ELF-1 (cell line): ENCODE measurements around the gene ANKH.

Experiments used
- DNase-seq: peaks from one replicate; pipeline ENCODE4 v3.0.0-alpha.2; 2016; ENCODE audit warnings: low read depth, low spot score

The ANKH gene

DNA sequence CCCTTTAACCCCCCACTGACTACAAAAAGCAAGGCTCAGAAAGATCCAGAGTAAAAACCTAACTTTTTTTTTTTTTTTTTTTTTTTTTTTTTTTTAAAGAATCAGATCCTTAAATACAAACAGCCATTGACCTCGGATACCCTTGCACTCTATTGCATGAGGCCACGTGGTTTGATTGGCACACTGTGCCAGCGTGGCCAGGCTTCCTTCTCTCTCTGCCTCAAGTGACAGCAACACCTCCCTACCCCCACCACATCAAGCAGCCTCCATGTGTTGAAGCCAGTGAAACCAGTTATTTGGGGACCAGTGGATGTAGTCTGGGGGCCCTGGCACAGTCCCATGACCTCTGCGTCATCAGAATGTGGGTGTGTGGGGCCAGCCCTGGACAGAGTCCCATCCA lies 135.6 kb downstream of the ANKH start:
- no peak for DNase-seq

DNA sequence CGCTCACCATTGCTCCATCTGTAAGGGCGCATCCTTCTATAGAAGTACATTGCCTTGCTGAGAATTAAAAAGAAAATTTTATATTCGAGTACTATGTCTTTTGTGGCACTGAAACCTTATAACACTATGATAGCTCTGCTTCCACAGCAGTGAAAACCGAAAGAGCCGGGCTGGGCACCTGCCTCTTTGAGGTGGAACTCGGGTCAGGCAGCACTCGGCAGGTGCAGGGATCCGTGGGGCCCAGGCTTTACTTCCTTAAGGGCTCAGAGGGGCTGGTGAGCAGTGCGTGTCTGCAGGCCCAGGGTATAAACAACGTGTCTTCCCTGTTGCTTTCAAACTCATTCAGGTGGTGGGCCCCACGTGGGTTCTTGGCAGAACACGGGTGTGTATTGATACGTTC lies 137.2 kb downstream of the ANKH start:
- DNase-seq: no peak

DNA sequence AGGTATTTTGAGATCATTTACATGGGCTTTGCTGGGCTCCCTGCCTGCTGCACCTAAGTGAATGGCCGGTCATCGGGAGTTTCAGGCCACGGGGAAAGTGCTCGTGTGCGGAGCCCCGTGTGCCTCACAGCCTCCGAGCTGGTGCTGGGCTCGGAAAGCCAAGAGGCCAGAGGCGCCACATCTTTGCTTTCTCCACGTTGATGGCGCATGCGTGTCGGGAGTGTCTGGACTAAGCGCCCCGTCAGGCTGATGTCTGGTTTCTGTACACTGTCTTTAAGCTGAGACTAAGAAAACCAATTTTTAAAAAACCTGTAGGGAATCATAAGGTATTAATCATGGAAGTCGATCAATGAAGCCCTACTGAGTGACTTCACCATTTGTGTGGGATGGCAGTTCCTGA lies 137.9 kb downstream of the ANKH start:
- no peak for DNase-seq

DNA sequence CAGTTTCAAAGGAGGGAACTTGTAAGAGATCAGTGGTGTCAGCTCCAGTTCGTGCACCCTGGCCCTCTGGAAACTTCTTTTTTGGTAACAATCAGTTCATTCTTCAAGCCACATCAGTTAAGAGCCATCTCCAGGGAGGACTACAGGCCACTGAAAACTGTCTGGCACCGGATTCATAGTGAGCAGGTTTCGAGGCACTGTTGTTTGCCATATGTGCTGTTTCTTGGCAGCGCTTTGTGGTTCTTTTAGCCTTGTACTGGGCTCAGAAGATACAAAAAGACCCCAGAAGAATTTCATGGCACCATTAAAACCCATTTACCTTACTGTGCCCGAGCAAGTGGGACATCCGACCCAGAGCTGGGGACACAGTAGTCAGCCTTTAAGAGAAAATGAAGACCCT lies 138.6 kb downstream of the ANKH start:
- no peak for DNase-seq

DNA sequence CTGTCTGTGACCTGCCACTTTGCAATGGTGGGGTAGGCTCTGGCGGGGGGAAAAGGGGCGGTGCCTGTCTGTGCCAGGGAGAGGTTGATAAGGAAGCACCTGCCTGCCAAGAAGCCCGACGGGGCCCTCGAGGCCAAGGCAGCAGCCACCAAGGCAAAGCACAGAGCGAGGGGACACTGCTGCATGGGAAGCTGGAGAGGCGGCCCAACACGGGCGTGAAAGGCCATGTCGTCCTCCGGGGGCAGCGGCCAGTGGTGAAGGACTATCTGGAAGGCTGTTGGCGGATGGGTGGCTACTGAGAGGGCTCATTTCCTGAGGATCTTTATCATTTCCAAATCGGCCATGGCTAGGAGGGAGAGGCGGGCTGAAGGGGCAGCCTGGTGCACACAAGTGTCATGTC lies 140.7 kb downstream of the ANKH start:
- no peak for DNase-seq

DNA sequence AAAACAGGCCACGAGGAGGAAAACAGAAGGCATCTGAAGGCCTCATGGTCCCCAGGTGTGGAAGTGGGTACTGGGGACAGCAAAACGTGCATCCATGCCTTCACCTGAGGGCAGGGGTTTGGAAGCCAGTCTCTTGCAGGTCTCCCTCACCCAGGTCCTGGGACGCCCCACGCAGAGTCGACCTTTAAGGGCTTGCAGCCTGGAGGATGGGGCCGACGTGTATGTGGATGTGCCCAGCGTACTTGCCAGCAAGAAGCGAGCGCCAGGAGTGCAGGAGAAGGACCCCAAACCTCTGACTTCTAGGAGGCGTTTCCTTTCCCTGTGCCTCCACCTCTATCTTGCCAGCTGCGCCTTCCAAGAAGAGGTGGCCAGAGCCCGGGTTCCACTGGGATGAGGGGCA lies 141.1 kb downstream of the ANKH start:
- DNase-seq: no peak

DNA sequence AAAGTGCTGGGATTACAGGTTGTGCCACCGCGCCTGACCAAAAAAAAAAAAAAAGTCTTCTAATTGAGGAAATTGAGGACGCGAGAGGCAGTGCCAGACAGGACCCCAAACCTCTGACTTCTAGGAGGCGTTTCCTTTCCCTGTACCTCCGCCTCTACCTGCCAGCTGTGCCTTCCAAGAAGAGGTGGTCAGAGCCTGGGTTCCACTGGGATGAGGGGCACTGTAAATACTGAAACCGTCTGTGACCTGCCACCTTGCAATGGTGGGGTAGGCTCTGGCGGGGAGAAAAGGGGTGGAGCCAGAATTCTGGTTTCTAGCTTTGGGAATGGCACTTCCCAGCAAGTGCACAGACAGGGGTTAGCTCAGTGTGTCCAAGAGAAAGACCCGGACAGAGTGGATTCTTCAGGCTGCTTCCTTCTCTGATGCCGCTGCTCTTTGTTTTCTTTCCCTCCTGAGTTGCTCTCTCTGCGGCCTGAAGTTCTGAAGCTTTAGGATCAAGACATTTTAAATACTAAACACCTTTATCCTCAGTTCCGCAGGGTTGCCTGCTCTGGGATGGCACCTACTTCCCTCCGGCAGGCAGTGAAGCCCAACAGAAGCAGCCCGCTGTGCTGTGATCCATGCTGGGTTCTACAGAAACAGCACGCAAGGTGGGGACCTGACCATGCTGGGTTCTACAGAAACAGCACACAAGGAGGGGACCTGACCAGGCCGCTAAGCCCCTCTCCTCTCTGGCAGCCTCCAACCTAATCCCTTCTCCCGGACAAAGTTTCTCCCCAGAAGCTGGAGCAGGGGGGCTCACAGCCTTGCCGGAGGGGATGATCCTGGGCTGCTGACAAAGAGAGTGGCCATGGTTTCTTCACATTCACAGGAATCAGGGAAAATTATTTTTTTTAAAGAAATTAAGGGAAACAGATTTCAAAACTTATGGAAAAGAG lies 141.9 kb downstream of the ANKH start:
- DNase-seq: peak; percentile 45

DNA sequence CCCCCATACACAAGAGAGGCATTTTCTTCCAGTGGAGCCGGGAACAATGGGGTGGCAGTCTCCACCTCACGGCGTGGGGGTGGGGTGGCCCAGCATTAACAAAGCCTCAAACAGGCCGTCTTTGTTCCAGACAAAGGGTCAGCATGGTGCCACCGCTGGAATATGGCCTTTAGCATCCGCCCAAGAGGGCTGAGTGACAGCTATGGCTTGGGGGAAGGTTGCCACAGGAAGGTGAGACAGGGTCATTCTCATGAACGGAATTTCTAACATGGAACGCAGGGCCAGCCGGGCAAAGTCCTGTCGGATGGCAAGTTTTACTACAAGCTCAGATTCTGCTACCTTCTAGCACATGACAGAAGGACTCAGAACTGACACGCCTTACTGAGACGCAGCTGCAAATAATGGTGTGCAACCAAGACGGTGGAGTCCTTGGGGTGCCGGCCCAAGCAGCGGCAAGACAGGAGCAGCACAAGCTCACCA lies 143.1 kb downstream of the ANKH start:
- peak; percentile 92 for DNase-seq

DNA sequence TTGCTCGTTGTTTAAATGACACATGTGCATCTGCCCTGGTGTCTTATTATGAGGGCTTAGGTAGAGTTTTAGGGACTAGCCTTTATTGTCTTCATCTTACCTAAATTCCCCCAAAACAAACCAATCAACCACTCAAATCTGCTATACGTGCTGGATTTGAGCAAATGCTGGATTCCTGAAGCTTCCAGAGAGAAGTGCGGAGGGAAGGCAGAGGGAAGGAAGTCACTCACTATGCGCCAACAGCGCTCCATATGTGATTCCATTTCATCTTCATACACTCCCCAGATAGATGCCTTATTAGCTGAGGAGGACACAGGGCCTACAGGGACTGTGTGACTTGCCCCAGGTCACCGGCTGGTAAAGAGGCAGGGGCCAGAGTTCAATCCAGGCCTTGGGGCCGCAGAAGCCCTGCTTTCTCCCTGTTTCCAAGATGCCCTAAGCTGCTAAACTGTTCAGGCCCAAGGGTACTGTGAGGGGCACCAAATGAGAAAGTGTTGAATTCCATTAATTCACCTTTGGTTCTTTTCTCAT lies 143.6 kb downstream of the ANKH start:
- no peak for DNase-seq

DNA sequence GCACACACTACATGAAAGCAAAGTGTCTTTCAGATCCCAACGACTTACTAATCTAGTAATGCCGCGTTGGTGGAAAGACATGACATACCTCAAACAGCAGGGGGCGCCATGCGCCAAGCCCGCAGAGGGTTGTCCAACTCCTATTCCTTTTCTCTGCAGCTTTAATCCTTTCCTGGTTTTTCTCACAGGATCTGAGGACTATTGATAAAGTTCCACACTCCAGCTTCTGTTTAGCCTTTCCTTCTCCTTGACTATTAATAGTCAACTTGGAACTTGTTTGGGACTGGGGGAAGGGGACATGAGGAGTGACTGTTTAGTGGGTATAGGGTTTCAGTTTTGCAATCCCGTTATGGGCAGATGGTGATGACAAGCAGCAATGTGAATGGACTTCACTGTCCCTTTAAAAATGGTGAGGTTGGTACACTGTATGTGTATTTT lies 144.1 kb downstream of the ANKH start:
- DNase-seq: peak; percentile 85

DNA sequence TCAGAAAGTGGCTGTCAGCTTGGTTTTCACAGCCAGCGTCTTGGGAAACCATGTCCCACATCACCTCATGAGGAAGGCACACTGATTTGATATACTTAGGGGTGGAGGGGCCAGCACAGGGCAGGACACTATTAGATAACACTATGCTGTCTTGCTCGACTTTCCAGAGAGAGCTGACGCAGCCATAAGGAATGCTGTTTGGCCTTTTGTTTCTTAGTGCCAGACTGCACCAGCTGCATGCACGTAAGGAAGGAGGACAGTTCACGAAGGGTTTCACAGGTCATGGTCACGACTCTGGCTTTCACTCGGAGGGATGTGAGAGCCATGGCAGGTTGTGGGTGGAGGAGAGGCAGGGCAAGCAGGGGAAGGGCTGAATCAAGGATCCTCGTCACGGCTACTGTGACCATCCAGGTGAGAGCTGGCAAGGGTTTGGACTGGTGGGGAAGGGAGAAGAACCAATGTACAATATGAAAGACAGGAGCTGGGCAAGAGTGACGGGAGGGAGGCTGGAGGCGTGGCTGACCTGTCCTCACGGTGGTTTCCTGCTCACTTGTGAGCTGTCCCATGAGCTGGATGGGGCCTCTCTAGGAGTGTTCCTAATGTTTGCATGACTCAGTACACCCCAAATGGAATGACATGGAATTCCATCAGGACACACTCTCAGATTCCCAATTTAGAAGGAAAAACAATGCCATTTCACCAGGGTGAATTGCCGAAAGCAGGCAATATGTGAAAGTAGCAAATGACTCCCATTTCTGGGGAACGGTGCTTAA lies 145.3 kb downstream of the ANKH start:
- DNase-seq: peak; percentile 37

DNA sequence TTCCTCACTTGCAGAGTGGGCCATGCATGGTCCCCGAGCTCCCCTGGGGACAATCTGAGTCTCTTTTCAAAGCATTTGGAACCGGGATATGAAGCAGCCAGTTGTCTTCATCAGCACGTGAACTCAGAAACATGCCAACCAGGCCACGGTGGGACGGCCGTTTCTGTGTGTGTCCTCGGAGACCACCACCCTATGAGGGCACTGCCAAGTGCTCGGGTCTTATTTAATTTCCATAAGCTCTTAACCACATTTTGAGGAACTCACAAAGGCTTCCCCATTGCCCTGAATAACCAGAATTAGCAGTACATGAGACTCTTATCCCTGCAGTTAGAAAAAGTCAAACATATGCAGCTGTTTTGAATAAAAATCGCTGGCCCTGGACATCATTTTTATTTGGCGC lies 146.9 kb downstream of the ANKH start:
- DNase-seq: no peak

DNA sequence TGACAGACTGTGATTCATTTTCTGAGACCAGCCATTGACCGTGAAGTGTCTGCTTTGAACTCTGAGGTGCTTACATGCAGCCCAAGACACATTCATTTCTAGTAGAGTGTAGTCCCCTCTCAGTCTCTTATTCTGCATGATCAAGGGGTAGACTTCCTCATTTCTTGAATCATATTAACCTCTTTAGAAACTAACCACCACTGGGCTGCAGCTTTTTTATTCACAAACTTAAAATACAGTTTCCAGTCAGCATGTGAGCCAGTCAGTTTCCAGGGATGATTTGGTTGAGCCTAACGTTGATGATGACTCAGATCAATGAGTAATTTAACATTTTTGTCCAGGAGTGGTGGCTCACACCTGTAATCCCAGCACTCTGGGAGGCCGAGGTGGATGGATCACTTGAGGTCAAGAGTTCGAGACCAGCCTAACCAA lies 147.9 kb downstream of the ANKH start:
- DNase-seq: no peak

DNA sequence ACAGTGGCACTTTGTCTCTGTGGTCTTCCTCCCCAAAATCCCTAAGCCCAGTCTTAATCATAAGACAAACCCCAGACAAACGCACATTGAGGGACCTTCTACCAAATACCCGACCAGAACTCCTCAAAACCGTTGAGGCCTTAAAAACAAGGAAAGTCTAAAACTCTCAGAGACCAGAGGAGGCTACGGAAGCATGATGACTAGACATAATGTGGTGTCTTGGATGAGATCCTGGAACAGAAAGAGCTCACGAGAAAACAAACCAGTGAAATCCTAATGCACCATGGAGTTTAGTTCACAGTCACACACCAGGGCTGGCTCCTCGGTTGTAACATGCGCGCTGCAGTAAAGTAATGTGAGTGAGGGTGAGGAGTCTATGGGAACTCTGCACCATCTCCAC lies 148.7 kb downstream of the ANKH start:
- no peak for DNase-seq

DNA sequence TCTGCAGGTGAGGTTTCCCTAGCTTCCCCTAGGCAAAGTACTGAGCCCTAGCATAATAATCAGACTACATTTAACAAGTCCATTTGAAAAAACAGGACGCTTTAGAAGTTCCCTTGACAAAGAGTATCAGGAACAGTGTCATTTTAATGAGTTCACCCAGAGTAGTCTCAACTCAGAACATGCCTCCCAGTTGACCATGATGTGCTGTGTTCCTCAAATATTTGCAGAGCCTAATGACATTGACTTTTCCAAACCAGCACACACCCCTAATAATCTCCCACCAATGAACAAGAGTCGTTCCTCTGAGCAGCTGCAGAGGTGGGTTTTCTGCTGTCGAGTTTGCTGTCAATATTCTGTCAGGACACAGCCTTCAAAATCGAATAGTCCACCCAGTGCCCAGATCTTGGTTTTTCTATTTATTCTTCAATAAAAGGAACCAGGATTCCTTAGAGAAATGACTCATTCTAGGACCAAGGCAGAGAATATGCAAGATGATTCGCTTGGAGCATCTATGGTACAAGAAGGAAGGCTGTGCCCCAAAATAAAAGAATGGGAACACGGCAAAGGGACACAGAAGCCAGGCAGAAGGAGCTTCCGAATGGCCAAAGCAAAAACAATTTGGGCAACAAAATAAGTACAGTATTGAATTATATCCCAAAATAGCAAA lies 149.5 kb downstream of the ANKH start:
- DNase-seq: no peak

DNA sequence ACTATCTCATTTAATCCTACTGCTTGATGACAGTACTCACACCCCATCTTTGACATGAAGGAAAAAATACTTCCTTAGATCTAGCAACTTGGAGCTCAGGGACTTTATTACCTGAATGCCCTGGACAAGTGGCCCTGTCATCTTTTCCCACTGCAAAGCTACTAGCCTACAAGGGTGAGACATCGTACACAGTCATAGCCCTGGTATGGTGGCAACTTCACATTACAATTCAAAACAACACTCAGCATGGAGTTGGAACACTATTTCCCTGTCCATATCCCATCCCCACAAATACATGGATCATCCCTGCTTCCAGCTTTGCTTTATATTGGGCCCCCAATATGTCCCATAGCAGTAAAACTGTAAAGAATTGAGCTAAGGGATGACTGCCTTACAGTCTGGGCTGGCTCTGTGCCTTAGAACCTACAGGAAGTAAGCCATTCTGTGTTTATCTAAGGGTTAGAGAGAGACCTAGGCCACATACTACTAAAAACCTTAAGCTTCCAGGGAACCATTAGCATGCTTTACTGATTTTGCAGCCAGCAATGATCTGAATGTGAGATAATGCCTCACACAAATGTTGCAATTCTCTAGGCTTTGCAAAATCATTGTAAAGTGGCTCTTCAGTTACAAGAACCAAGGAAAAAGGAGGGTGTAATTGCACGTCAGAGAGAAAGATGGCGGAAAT lies 151.2 kb downstream of the ANKH start:
- no peak for DNase-seq

DNA sequence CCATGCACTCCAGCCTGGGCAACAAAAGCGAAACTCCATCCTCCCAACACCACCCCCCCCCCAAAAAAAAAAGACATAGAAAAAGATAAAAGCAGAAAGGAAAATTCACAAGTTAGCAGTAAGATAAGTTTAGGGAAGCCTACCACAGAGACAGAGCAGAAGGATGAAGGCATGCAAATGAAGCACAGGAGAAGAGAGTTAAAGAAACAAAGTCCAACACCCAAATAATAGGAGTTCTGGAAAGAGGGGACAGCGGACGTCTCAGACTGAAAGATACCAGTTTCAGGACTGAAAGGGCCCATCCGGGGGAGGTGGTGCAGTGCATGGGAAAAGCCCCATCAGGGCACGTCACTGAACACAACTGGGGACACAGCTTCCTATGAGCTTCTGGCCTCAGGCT lies 152.8 kb downstream of the ANKH start:
- no peak for DNase-seq

DNA sequence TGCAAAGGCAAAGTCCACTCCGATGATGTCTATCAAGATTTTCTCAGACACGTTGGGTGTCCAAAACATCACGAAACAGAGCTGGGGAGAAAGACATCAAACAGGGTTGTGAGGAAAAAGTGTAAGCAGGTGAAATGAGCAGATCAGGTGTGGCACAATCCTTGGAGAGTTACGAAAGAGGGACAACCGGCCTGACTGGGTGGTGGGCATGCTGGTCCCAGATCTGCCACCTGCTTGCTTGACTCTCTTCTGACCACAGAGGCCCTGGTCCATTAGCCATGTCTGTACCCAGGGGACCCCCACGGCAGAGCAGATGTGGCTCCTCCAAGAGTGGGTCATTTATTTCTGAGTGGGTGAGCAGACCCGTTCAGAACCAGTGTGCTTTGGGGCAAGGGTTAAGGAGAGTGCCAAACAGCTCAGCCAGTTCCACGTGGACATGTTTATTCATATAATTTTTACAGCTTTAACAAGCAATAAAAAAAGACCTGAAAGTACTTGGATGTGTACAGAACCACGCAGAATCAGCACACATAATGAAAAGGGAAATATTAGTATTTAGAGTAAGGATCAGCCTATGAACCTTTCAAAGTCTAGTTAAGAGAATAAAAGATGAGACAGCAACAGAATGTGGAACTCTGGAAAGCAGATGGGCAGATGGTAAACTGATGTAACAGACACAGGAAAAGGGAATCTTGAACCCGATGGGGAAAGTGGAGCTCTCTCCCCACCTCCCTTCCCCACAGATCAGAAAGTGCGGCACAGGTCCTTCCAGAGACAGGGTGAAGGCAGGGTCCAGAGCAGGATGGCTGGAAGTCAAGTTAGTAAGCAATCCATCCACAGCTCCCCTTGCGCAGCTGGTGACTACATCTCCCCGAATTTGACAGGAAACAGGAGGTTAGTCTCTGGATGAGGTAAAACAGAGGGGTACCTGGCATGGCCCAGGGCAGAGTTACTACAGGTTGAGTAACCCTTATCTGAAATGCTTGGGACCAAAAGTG lies 154.5 kb downstream of the ANKH start:
- no peak for DNase-seq

DNA sequence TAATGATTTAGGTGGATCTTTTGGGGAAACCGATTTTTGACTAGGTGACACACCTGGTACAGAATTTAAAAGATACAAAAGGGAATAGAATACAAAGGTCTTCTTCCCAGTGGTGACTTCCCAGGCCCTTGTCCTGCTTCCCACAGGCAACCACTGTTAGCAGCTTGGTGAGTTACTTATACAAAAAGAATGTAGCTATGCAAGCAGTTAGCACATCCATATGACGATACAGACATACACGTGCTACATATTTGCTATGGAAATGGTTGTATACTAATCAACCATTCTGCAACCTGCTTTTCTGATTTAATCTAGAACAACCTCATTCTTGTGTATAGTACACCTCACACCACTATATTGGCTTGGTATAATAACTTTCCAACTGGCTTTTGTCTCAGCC lies 156.1 kb downstream of the ANKH start:
- DNase-seq: no peak

DNA sequence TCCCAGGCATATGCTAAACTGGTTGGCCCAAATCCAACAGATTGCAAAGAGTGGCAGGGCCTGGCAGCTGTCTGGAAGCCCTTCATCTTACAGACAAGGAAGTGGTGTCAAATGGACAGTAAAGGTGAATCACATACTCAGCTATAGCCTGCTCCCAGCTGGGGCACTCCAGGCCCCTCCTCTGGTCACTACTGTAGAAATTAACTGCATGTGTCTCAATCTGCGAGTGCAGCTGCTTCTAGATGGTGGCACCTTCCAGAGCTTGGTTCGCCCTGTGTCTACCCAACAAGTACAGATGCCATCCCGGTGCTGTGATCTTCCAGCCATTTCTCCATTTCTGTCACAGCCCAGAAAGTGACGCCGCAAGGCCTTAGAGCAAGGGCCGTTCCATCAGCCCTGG lies 156.9 kb downstream of the ANKH start:
- DNase-seq: no peak
